ENCODE results near the gene ARMC8.

DNA sequence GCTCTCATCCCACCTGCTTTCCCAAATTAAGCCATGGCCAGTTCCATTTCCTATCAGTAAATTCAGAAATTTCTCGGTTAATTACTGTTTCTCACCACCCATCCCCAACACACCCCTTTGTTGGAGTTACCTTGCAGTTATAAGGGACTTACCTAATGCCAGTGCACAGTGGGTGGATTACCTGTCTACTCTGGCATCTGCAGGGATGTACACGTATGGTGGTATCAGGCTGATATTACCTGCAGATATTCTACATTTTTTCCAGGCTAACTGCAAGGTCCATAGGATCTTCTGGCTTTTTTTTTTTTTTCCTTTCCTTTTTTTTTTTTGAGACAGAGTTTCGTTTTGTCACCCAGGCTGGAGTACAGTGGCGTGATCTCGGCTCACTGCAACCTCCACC is 153.4 kb downstream of the ARMC8 start:
- TF ChIP-seq, protein P1, sequence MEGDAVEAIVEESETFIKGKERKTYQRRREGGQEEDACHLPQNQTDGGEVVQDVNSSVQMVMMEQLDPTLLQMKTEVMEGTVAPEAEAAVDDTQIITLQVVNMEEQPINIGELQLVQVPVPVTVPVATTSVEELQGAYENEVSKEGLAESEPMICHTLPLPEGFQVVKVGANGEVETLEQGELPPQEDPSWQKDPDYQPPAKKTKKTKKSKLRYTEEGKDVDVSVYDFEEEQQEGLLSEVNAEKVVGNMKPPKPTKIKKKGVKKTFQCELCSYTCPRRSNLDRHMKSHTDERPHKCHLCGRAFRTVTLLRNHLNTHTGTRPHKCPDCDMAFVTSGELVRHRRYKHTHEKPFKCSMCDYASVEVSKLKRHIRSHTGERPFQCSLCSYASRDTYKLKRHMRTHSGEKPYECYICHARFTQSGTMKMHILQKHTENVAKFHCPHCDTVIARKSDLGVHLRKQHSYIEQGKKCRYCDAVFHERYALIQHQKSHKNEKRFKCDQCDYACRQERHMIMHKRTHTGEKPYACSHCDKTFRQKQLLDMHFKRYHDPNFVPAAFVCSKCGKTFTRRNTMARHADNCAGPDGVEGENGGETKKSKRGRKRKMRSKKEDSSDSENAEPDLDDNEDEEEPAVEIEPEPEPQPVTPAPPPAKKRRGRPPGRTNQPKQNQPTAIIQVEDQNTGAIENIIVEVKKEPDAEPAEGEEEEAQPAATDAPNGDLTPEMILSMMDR (IDR thresholded peaks at IDR 0.05; ENCODE audit: insufficient read depth, low read length), result no peak
- TF ChIP-seq POLR2AphosphoS5 (IDR thresholded peaks at IDR 0.05; ENCODE audit: low read depth) (no peak), SPI1 (IDR thresholded peaks at IDR 0.05; ENCODE audit: borderline replicate concordance, low read depth) (no peak)
- TF ChIP-seq, protein P2, sequence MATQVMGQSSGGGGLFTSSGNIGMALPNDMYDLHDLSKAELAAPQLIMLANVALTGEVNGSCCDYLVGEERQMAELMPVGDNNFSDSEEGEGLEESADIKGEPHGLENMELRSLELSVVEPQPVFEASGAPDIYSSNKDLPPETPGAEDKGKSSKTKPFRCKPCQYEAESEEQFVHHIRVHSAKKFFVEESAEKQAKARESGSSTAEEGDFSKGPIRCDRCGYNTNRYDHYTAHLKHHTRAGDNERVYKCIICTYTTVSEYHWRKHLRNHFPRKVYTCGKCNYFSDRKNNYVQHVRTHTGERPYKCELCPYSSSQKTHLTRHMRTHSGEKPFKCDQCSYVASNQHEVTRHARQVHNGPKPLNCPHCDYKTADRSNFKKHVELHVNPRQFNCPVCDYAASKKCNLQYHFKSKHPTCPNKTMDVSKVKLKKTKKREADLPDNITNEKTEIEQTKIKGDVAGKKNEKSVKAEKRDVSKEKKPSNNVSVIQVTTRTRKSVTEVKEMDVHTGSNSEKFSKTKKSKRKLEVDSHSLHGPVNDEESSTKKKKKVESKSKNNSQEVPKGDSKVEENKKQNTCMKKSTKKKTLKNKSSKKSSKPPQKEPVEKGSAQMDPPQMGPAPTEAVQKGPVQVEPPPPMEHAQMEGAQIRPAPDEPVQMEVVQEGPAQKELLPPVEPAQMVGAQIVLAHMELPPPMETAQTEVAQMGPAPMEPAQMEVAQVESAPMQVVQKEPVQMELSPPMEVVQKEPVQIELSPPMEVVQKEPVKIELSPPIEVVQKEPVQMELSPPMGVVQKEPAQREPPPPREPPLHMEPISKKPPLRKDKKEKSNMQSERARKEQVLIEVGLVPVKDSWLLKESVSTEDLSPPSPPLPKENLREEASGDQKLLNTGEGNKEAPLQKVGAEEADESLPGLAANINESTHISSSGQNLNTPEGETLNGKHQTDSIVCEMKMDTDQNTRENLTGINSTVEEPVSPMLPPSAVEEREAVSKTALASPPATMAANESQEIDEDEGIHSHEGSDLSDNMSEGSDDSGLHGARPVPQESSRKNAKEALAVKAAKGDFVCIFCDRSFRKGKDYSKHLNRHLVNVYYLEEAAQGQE (IDR thresholded peaks at IDR 0.05; ENCODE audit: insufficient replicate concordance, low read depth), result no peak

Data from HL-60 (cell line).